Hepatocyte (in vitro differentiated cells): Measurements from ENCODE around the gene KIF26B. TPM values are rescaled to one million over a fixed set of nuclear protein-coding genes. Genes with fewer than 3 reads are reported as not detected.
"Not testable (repeated sequence)": the region's sequence is repeated elsewhere in the genome, so short reads cannot be mapped to it uniquely, and the experiment has no call there.

Source experiments
- DNase-seq: peaks from one replicate; pipeline ENCODE4 v3.0.0-alpha.2; 2016; ENCODE audit warnings: low spot score
- H2AFZ ChIP-seq: fragments of 200-600 bp; sonication (generic); 2 replicates; pipeline ENCODE4 v1.6.0; 2016; ENCODE audit warnings: antibody characterized with exemption, mild to moderate bottlenecking
- H3K27ac ChIP-seq: fragments of 200-600 bp; sonication (generic); 2 replicates; pipeline ENCODE4 v1.5.1; 2016; ENCODE audit warnings: mild to moderate bottlenecking
- H3K27me3 ChIP-seq: fragments of 200-600 bp; sonication (generic); 2 replicates; pipeline ENCODE4 v1.6.1; 2016
- H3K36me3 ChIP-seq: fragments of 200-600 bp; sonication (generic); replicated peaks from 2 replicates; pipeline ENCODE4 v1.5.1; 2016; ENCODE audit warnings: low read depth; ENCODE audit not compliant: insufficient read depth
- H3K4me1 ChIP-seq: fragments of 200-600 bp; sonication (generic); 2 replicates; pipeline ENCODE4 v1.5.1; 2016; ENCODE audit warnings: mild to moderate bottlenecking, moderate library complexity; ENCODE audit not compliant: insufficient read depth
- H3K4me2 ChIP-seq: fragments of 200-600 bp; sonication (generic); 2 replicates; pipeline ENCODE4 v1.6.0; 2016
- H3K4me3 ChIP-seq: fragments of 200-600 bp; sonication (generic); 2 replicates; pipeline ENCODE4 v1.5.1; 2016; ENCODE audit warnings: mild to moderate bottlenecking
- H3K79me2 ChIP-seq: fragments of 200-600 bp; sonication (generic); 2 replicates; pipeline ENCODE4 v1.6.0; 2017; ENCODE audit warnings: mild to moderate bottlenecking
- H3K9me2 ChIP-seq: fragments of 200-600 bp; sonication (generic); replicated peaks from 2 replicates; pipeline ENCODE4 v1.6.0; 2017; ENCODE audit warnings: mild to moderate bottlenecking; ENCODE audit not compliant: insufficient read depth
- H3K9me3 ChIP-seq: fragments of 200-600 bp; sonication (generic); 2 replicates; pipeline ENCODE4 v1.5.1; 2016; ENCODE audit warnings: low read depth, mild to moderate bottlenecking
- H4K20me1 ChIP-seq: fragments of 200-600 bp; sonication (generic); 2 replicates; pipeline ENCODE4 v1.6.0; 2016; ENCODE audit warnings: mild to moderate bottlenecking; ENCODE audit not compliant: insufficient read depth, poor library complexity, severe bottlenecking
- EZH2 ChIP-seq: fragments of 200-600 bp; sonication (generic); IDR thresholded peaks from 2 replicates; pipeline ENCODE4 v1.6.1; 2016; ENCODE audit warnings: antibody characterized with exemption, mild to moderate bottlenecking, borderline replicate concordance
- EZH2phosphoT487 ChIP-seq: fragments of 200-600 bp; sonication (generic); IDR thresholded peaks from one replicate; pipeline ENCODE4 v1.6.1; 2018; ENCODE audit warnings: antibody characterized with exemption, mild to moderate bottlenecking, low read depth, moderate library complexity; ENCODE audit not compliant: unreplicated experiment, severe bottlenecking
- WGBS: methylation state at CpG from one replicate; pipeline ENCODE4 v1.1.6; 2016; ENCODE audit warnings: low lambda C conversion rate; ENCODE audit errors: missing lambda C conversion rate; 5-methylcytosine and 5-hydroxymethylcytosine counted together
- polyA plus RNA-seq: library from polyadenylated mRNA; unstranded; fragments of >200 nt; fragmentation: Nextera tagmentation; extraction: Ambion mirVana; gene quantifications from 2 replicates; pipeline ENCODE4 v1.2.1, GENCODE V29; 2016
- total RNA-seq: library from RNA; depleted of rRNA; stranded (reverse); fragments of >200 nt; gene quantifications from 2 replicates; pipeline ENCODE4 v1.2.3, GENCODE V29; 2014
- TF ChIP-seq, protein P1 (sequence below): fragments of 200-600 bp; sonication (generic); IDR thresholded peaks from 2 replicates; pipeline ENCODE4 v1.5.1; 2016; ENCODE audit warnings: antibody characterized with exemption, mild to moderate bottlenecking; ENCODE audit not compliant: poor library complexity

KIF26B gene
- total and polyA plus RNA-seq, 2 experiments from 2014 or later, result 12.7 to 21.6 TPM

DNA sequence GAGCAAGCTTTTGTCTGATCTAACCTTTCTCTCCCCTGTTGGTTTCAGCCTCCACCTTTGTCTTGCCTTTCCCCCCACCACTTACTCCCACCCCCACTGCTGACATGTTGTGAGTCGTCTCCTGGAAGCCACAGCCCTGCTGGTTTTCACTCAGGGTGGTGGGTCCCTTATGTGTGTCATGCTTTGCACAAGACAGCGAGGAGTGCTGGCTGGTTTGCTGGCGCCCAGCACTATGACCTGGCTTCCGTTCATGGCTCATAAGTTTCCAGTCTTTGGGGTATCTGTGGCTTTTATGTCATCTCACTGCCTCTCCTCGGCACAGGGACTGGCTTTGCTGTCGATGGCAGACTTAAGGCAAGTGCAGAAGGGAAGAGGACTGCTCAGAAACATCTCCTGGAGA lies 177.7 kb downstream of the KIF26B start:
- H3K9me2 ChIP-seq, result no peaks in the 10 kb centered on the region
- H3K4me3 ChIP-seq, result no peak overlapping the region
- DNase-seq, result no peak
- H3K4me1 ChIP-seq, result no peaks in the 10 kb centered on the region
- no peaks in the 10 kb centered on the region for H3K36me3 ChIP-seq
- H2AFZ ChIP-seq, result no peak overlapping the region
- H3K27me3 ChIP-seq, result no peaks in the 10 kb centered on the region
- H4K20me1 ChIP-seq, result peaks cover 2% of the 10 kb centered on the region
- H3K79me2 ChIP-seq, result peaks cover 24% of the 10 kb centered on the region
- TF ChIP-seq EZH2 (no peak), EZH2phosphoT487 (no peak)
- TF ChIP-seq, protein P1, sequence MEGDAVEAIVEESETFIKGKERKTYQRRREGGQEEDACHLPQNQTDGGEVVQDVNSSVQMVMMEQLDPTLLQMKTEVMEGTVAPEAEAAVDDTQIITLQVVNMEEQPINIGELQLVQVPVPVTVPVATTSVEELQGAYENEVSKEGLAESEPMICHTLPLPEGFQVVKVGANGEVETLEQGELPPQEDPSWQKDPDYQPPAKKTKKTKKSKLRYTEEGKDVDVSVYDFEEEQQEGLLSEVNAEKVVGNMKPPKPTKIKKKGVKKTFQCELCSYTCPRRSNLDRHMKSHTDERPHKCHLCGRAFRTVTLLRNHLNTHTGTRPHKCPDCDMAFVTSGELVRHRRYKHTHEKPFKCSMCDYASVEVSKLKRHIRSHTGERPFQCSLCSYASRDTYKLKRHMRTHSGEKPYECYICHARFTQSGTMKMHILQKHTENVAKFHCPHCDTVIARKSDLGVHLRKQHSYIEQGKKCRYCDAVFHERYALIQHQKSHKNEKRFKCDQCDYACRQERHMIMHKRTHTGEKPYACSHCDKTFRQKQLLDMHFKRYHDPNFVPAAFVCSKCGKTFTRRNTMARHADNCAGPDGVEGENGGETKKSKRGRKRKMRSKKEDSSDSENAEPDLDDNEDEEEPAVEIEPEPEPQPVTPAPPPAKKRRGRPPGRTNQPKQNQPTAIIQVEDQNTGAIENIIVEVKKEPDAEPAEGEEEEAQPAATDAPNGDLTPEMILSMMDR, result no peak
- H3K9me3 ChIP-seq, result no peaks in the 10 kb centered on the region
- WGBS, result 84% methylated on average over 6 of the region's 6 CpGs
- no peak overlapping the region for H3K27ac ChIP-seq
- no peak overlapping the region for H3K4me2 ChIP-seq

DNA sequence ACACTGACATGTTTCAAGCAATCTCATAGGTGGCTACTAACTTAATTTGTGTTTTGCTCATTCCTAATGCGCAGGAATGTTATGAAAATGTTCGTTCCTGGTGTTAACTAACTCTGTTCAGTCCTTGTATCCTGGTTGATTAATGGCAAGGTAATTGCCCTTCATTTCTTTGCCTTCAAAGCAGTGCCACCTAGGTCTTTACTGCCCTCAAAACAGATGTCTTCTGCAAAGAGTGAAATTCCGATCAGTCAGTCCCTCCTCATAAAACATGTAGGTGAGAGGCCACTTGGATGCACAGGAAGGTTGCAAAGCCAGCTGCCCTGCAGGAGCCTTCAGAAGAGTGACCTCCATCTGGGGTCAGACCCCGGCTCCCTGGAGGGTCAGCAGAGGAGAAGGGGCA lies 179.4 kb downstream of the KIF26B start:
- Histone ChIP-seq H3K79me2 (peaks cover 21% of the 10 kb centered on the region), H3K4me2 (no peak overlapping the region), H3K27me3 (no peaks in the 10 kb centered on the region), H3K27ac (no peak overlapping the region), H2AFZ (no peak overlapping the region), H3K4me1 (no peaks in the 10 kb centered on the region), H3K9me2 (no peaks in the 10 kb centered on the region), H3K9me3 (no peaks in the 10 kb centered on the region), H3K4me3 (no peak overlapping the region), H3K36me3 (no peaks in the 10 kb centered on the region), H4K20me1 (peaks cover 2% of the 10 kb centered on the region)
- 68% methylated on average over 4 of the region's 4 CpGs for WGBS
- DNase-seq, result no peak
- no peak for TF ChIP-seq EZH2phosphoT487
- TF ChIP-seq, protein P1, result no peak
- TF ChIP-seq EZH2, result no peak

DNA sequence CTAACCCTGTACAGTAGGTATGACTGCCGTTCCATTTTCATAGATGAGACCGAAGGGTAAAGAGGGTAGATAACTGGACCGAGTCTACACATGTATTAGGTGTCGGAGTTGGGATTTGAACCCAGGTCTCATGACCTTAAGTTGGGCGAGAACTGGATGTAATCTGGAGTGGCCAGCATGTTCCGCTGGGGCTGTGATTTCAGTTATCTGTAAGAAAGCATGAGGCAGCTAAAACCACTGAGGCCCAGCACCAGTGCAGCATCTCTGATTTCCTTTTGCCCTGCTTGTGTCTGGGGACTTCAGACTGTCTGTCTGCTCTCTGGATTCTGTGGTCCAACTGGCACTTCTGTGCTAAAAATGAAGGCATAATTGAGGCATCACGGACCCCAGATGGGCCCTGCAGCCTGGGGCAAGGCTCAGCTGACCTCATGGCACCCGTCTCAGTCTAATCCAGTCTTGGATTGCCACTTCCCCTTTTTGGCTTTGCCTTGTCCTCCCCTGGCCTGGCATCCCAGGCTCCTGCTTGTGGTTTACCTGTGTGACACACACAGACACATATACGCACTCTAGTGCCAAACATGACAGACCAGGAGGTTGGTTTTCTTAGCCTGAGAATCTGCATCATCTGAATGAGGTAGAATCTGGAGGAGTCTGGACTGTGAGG lies 180.2 kb downstream of the KIF26B start:
- H3K4me1 ChIP-seq, result no peaks in the 10 kb centered on the region
- H3K4me2 ChIP-seq, result no peak overlapping the region
- no peaks in the 10 kb centered on the region for H3K9me2 ChIP-seq
- DNase-seq, result no peak
- no peaks in the 10 kb centered on the region for H3K9me3 ChIP-seq
- 94% methylated on average over 9 of the region's 9 CpGs for WGBS
- H3K27me3 ChIP-seq, result no peaks in the 10 kb centered on the region
- TF ChIP-seq, protein P1, result no peak
- TF ChIP-seq EZH2 (no peak), EZH2phosphoT487 (no peak)
- H3K79me2 ChIP-seq, result peaks cover 20% of the 10 kb centered on the region
- no peaks in the 10 kb centered on the region for H3K36me3 ChIP-seq
- no peak overlapping the region for H3K27ac ChIP-seq
- no peak overlapping the region for H2AFZ ChIP-seq
- no peak overlapping the region for H3K4me3 ChIP-seq
- H4K20me1 ChIP-seq, result peaks cover 2% of the 10 kb centered on the region

DNA sequence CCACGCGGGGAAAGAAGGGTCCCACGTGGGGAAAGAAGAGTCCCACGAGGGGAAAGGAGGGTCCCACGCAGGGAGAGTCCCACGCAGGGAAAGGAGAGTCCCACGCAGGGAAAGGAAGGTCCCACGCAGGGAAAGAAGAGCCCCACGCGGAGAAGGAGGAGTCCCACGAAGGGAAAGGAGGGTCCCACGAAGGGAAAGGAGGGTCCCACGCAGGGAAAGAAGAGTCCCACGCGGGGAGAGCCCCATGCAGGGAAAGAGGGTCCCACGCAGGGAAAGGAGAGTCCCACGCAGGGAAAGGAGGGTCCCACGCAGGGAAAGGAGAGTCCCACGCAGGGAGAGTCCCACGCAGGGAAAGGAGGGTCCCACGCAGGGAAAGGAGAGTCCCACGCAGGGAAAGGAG lies 180.9 kb downstream of the KIF26B start:
- H3K79me2 ChIP-seq, result peaks cover 19% of the 10 kb centered on the region
- DNase-seq, H3K4me3 ChIP-seq, H3K4me2 ChIP-seq, H3K36me3 ChIP-seq, H3K9me3 ChIP-seq, H3K27me3 ChIP-seq, H3K4me1 ChIP-seq, H2AFZ ChIP-seq, H3K9me2 ChIP-seq, H3K27ac ChIP-seq, H4K20me1 ChIP-seq: not testable (repeated sequence)
- 95% methylated on average over 5 of the region's 22 CpGs for whole genome bisulfite sequencing
